ENCODE results near the gene ZNF74. TPM values are rescaled to one million over a fixed set of nuclear protein-coding genes. Genes with fewer than 3 reads are reported as not detected.
A peak's percentile ranks its signal among the peaks of the same experiment; 100 is the strongest.
"Not testable (repeated sequence)": the region's sequence is repeated elsewhere in the genome, so short reads cannot be mapped to it uniquely, and the experiment has no call there.

The ZNF74 gene
- total and polyA plus RNA-seq, 10 donors = 3.4 to 11.7 (median 6.6) TPM

- 77 to 96% (median 90%) methylated on average over 3 to 4 of the region's 4 CpGs for WGBS, 5 donors
- intact Hi-C loops (cut with DNase I; ENCODE audit: low total_unique reads) = no loop called here
Observed at GRCh38 chr22:20391222-20391621, 2.7 kb upstream of the ZNF74 start.

DNA sequence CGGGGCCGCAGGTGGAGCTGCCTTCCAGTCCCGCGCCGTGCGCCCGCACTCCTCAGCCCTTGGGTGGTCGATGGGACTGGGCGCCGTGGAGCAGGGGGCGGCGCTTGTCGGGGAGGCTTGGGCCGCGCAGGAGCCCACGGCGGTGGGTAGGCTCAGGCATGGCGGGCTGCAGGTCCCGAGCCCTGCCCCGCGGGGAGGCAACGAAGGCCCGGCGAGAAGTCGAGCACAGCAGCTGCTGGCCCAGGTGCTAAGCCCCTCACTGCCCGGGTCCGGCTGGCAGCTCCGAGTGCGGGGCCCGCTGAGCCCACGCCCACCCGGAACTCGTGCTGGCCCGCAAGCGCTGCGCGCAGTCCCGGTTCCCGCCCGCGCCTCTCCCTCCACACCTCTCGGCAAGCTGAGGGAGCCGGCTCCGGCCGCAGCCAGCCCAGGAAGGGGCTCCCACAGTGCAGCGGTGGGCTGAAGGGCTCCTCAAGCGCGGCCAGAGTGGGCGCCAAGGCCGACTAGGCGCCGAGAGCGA lies 1.5 kb upstream of the ZNF74 start:
- H3K27ac ChIP-seq; H3K4me3 ChIP-seq; H3K9me3 ChIP-seq; DNase-seq; intact Hi-C loops (cut with DNase I; ENCODE audit: low total_unique reads); H3K27me3 ChIP-seq (replicated peaks in 1 of 7); H3K36me3 ChIP-seq: not testable (repeated sequence)
- H3K4me1 ChIP-seq = peaks cover 10 to 38% (median 29%) of the 10 kb centered on the region in 6 donors
- 97 to 98% (median 97%) methylated on average over 33 to 53 of the region's 53 CpGs for WGBS, 5 donors

More at GRCh38 chr22:20391222-20391621, 2.7 kb upstream of the ZNF74 start:
- no peak overlapping the region for H3K4me3 ChIP-seq
- no peaks in the 10 kb centered on the region for H3K36me3 ChIP-seq
- TF ChIP-seq POLR2A (IDR thresholded peaks at IDR 0.05) = no peak
- TF ChIP-seq CTCF (IDR thresholded peaks at IDR 0.05 in 8 of 11, conservative IDR thresholded peaks at IDR 0.05 in 3 of 11) = no peak
- TF ChIP-seq POLR2AphosphoS5 (IDR thresholded peaks at IDR 0.05) = no peak
- peaks cover 0 to 5% (median 0%) of the 10 kb centered on the region in 8 donors for H3K9me3 ChIP-seq
- DNase-seq = no peak
- no peak overlapping the region for H3K27ac ChIP-seq
- H3K27me3 ChIP-seq (replicated peaks in 1 of 7) = peaks cover 0 to 5% (median 0%) of the 10 kb centered on the region in 7 donors
- peaks cover 10 to 32% (median 25%) of the 10 kb centered on the region in 6 donors for H3K4me1 ChIP-seq

GRCh38 chr22:20392983-20393704 lies 807 bp upstream of the ZNF74 start:
- intact Hi-C loops (cut with DNase I; ENCODE audit: low total_unique reads) = no loop called here
- H3K9me3 ChIP-seq = peaks cover 0 to 5% (median 0%) of the 10 kb centered on the region in 8 donors
- peaks cover 10 to 38% (median 29%) of the 10 kb centered on the region in 6 donors for H3K4me1 ChIP-seq
- WGBS, 5 donors = 83 to 95% (median 89%) methylated on average over 22 to 23 of the region's 23 CpGs
- TF ChIP-seq POLR2AphosphoS5 (IDR thresholded peaks at IDR 0.05) (no peak), CTCF (IDR thresholded peaks at IDR 0.05 in 8 of 11, conservative IDR thresholded peaks at IDR 0.05 in 3 of 11) (no peak), POLR2A (IDR thresholded peaks at IDR 0.05) (no peak)
- no peaks in the 10 kb centered on the region for H3K36me3 ChIP-seq
- peak overlapping the region; percentile 63 to 95 (median 77) for H3K4me3 ChIP-seq
- H3K27ac ChIP-seq = peak overlapping the region; percentile 77 to 87 (median 80)
- DNase-seq = peak; percentile 84
- no peaks in the 10 kb centered on the region for H3K27me3 ChIP-seq (replicated peaks in 1 of 7)

GRCh38 chr22:20395181-20395906 lies 1.4 kb downstream of the ZNF74 start:
- intact Hi-C loops (cut with DNase I; ENCODE audit: low total_unique reads) = no loop called here
- 70 to 82% (median 79%) methylated on average over 18 to 20 of the region's 20 CpGs for WGBS, 5 donors
- Histone ChIP-seq H3K36me3 (peaks cover 0 to 3% (median under 1%) of the 10 kb centered on the region in 6 donors), H3K27ac (no peak overlapping the region), H3K4me1 (peaks cover 10 to 38% (median 29%) of the 10 kb centered on the region in 6 donors), H3K4me3 (peak overlapping the region in 2 of 8 donors; percentile 87 to 95), H3K27me3 (replicated peaks in 1 of 7) (no peaks in the 10 kb centered on the region), H3K9me3 (no peaks in the 10 kb centered on the region)
- TF ChIP-seq POLR2A (IDR thresholded peaks at IDR 0.05) (no peak), POLR2AphosphoS5 (IDR thresholded peaks at IDR 0.05) (no peak), CTCF (IDR thresholded peaks at IDR 0.05 in 8 of 11, conservative IDR thresholded peaks at IDR 0.05 in 3 of 11) (no peak)
- no peak for DNase-seq

All from spleen (tissue), 11 donors.